WTC11 (cell line): ENCODE measurements around the gene WDR76. TPM values are rescaled to one million over a fixed set of nuclear protein-coding genes. Genes with fewer than 3 reads are reported as not detected.

Source experiments
- CBFB ChIP-seq: sonication (generic); formaldehyde crosslinking; IDR thresholded peaks from 2 replicates; pipeline ENCODE4 v1.8.1; 2022; ENCODE audit warnings: mild to moderate bottlenecking, low read depth, missing genetic modification reagents
- FOXP1 ChIP-seq: sonication (generic); formaldehyde crosslinking; IDR thresholded peaks from 2 replicates; pipeline ENCODE4 v1.8.0; 2022; ENCODE audit warnings: missing genetic modification reagents, mild to moderate bottlenecking, moderate library complexity, borderline replicate concordance
- HMGA2 ChIP-seq: fragments of 250-450 bp; sonication (Bioruptor Pico); IDR thresholded peaks from 2 replicates; pipeline ENCODE4 v1.4.0; 2021; ENCODE audit warnings: mild to moderate bottlenecking, moderate library complexity
- NFATC4 ChIP-seq: fragments of 250-450 bp; sonication (Bioruptor Pico); IDR thresholded peaks from 2 replicates; pipeline ENCODE4 v1.9.0; 2021; ENCODE audit warnings: mild to moderate bottlenecking
- NR3C1 ChIP-seq: sonication (generic); formaldehyde crosslinking; conservative IDR thresholded peaks from 2 replicates; pipeline ENCODE4 v1.8.1; 2023; ENCODE audit warnings: low read depth, mild to moderate bottlenecking, missing genetic modification reagents
- SMAD3 ChIP-seq: sonication (generic); formaldehyde crosslinking; IDR thresholded peaks from 2 replicates; pipeline ENCODE4 v1.8.0; 2022; ENCODE audit warnings: missing genetic modification reagents, mild to moderate bottlenecking, borderline replicate concordance
- TCF7 ChIP-seq: sonication (generic); formaldehyde crosslinking; IDR thresholded peaks from 2 replicates; pipeline ENCODE4 v1.8.0; 2022; ENCODE audit warnings: mild to moderate bottlenecking, low read depth, missing genetic modification reagents, moderate library complexity
- ZNF232 ChIP-seq: sonication (generic); formaldehyde crosslinking; IDR thresholded peaks from 2 replicates; pipeline ENCODE4 v1.8.0; 2022; ENCODE audit warnings: mild to moderate bottlenecking, missing genetic modification reagents
- ZNF317 ChIP-seq: sonication (generic); formaldehyde crosslinking; IDR thresholded peaks from 2 replicates; pipeline ENCODE4 v1.8.1; 2023; ENCODE audit warnings: low read depth, mild to moderate bottlenecking, moderate library complexity, missing genetic modification reagents, borderline replicate concordance
- ZNF671 ChIP-seq: fragments of 250-450 bp; sonication (Bioruptor Pico); IDR thresholded peaks from 2 replicates; pipeline ENCODE4 v1.8.0; 2021; ENCODE audit warnings: mild to moderate bottlenecking
- total RNA-seq: library from RNA; stranded (reverse); gene quantifications from 3 replicates; pipeline ENCODE4 v1.2.3, GENCODE V29; 2021
- TF ChIP-seq, protein P1 (sequence below): sonication (generic); formaldehyde crosslinking; IDR thresholded peaks from 2 replicates; pipeline ENCODE4 v1.8.0; 2023; ENCODE audit warnings: missing genetic modification reagents, mild to moderate bottlenecking, borderline replicate concordance
- TF ChIP-seq, protein P2 (sequence below): sonication (generic); formaldehyde crosslinking; conservative IDR thresholded peaks from 2 replicates; pipeline ENCODE4 v1.8.1; 2022; ENCODE audit warnings: mild to moderate bottlenecking, missing genetic modification reagents
- TF ChIP-seq, protein P3 (sequence below): sonication (generic); formaldehyde crosslinking; IDR thresholded peaks from 2 replicates; pipeline ENCODE4 v1.8.1; 2022; ENCODE audit warnings: mild to moderate bottlenecking, moderate library complexity, missing genetic modification reagents
- TF ChIP-seq, protein P4 (sequence below): sonication (generic); formaldehyde crosslinking; IDR thresholded peaks from 2 replicates; pipeline ENCODE4 v1.8.1; 2022; ENCODE audit warnings: low read depth, missing genetic modification reagents, borderline replicate concordance
- TF ChIP-seq, protein P5 (sequence below): fragments of 250-450 bp; sonication (Bioruptor Pico); IDR thresholded peaks from 2 replicates; pipeline ENCODE4 v1.8.0; 2021; ENCODE audit warnings: mild to moderate bottlenecking
- TF ChIP-seq, protein P6 (sequence below): fragments of 250-450 bp; sonication (Bioruptor Pico); IDR thresholded peaks from 2 replicates; pipeline ENCODE4 v1.9.0; 2021; ENCODE audit warnings: mild to moderate bottlenecking
- TF ChIP-seq, protein P7 (sequence below): sonication (generic); formaldehyde crosslinking; IDR thresholded peaks from 2 replicates; pipeline ENCODE4 v1.8.0; 2022; ENCODE audit warnings: mild to moderate bottlenecking, missing genetic modification reagents
- TF ChIP-seq, protein P8 (sequence below): sonication (generic); formaldehyde crosslinking; IDR thresholded peaks from 2 replicates; pipeline ENCODE4 v1.8.0; 2022; ENCODE audit warnings: mild to moderate bottlenecking, missing genetic modification reagents
- TF ChIP-seq, protein P9 (sequence below): fragments of 200-600 bp; IDR thresholded peaks from 2 replicates; pipeline ENCODE4 v1.8.0; 2022; ENCODE audit warnings: antibody characterized with exemption
- TF ChIP-seq, protein P10 (sequence below): sonication (generic); formaldehyde crosslinking; IDR thresholded peaks from 2 replicates; pipeline ENCODE4 v1.8.1; 2023; ENCODE audit warnings: mild to moderate bottlenecking, missing genetic modification reagents, moderate library complexity

The WDR76 gene
- total RNA-seq, 1 experiment from 2014 or later = 16.2 TPM

DNA sequence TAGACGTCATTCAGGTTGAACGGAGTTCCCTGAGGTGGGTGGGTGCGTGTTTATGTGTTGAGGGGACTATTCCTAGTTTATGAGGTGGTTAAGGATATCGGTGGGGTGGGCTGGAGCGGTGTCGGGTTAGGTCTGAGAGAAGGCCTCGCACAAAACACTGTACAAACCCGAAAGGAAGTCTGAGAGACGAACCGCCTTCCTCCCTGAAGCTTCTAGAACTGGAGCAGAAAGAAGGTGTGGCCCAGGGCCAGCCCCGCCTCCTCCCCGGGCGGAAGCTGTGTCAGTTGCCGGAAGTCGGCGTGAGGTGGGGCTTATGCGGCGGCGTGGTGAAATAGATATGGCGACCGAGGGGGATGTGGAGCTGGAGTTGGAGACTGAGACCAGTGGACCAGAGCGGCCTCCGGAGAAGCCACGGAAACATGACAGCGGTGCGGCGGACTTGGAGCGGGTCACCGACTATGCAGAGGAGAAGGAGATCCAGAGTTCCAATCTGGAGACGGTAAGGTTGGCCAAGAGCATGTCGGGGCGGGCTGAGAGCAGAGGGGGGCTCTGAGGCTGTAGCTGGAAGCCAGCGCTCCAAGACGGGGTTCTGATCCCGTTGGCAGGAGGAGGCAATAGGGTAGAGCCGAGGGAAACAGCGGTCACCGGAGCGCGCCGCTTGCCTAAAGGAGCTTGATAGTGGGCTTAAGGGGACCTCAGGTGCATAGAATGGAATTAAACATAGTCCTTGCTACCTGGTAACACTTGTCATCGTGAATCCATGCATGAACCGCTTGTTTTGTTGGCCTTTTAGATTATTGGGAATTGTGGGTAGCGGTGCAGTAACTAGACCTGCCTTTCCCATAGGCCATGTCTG lies 26.3 kb upstream of the WDR76 start, which contains the start of gene HYPK (continued):
- no peak for TF ChIP-seq NR3C1 (CRISPR knock-in tag)
- TF ChIP-seq CBFB (CRISPR knock-in tag) = no peak
- TF ChIP-seq, protein P1, sequence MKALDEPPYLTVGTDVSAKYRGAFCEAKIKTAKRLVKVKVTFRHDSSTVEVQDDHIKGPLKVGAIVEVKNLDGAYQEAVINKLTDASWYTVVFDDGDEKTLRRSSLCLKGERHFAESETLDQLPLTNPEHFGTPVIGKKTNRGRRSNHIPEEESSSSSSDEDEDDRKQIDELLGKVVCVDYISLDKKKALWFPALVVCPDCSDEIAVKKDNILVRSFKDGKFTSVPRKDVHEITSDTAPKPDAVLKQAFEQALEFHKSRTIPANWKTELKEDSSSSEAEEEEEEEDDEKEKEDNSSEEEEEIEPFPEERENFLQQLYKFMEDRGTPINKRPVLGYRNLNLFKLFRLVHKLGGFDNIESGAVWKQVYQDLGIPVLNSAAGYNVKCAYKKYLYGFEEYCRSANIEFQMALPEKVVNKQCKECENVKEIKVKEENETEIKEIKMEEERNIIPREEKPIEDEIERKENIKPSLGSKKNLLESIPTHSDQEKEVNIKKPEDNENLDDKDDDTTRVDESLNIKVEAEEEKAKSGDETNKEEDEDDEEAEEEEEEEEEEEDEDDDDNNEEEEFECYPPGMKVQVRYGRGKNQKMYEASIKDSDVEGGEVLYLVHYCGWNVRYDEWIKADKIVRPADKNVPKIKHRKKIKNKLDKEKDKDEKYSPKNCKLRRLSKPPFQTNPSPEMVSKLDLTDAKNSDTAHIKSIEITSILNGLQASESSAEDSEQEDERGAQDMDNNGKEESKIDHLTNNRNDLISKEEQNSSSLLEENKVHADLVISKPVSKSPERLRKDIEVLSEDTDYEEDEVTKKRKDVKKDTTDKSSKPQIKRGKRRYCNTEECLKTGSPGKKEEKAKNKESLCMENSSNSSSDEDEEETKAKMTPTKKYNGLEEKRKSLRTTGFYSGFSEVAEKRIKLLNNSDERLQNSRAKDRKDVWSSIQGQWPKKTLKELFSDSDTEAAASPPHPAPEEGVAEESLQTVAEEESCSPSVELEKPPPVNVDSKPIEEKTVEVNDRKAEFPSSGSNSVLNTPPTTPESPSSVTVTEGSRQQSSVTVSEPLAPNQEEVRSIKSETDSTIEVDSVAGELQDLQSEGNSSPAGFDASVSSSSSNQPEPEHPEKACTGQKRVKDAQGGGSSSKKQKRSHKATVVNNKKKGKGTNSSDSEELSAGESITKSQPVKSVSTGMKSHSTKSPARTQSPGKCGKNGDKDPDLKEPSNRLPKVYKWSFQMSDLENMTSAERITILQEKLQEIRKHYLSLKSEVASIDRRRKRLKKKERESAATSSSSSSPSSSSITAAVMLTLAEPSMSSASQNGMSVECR = peak; percentile 67; the same call in 1 of the 2 replicates
- no peak for TF ChIP-seq TCF7 (CRISPR knock-in tag)
- TF ChIP-seq, protein P2, sequence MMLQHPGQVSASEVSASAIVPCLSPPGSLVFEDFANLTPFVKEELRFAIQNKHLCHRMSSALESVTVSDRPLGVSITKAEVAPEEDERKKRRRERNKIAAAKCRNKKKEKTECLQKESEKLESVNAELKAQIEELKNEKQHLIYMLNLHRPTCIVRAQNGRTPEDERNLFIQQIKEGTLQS (CRISPR knock-in tag) = no peak
- TF ChIP-seq FOXP1 (CRISPR knock-in tag) = 0 out of 2 replicates have a peak, but pooled peaks have one; percentile 17
- peak; percentile 18; the same call in 1 of the 2 replicates for TF ChIP-seq ZNF232
- TF ChIP-seq SMAD3 (CRISPR knock-in tag) = no peak
- TF ChIP-seq, protein P3, sequence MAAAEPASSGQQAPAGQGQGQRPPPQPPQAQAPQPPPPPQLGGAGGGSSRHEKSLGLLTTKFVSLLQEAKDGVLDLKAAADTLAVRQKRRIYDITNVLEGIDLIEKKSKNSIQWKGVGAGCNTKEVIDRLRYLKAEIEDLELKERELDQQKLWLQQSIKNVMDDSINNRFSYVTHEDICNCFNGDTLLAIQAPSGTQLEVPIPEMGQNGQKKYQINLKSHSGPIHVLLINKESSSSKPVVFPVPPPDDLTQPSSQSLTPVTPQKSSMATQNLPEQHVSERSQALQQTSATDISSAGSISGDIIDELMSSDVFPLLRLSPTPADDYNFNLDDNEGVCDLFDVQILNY (CRISPR knock-in tag) = 0 out of 2 replicates have a peak, but pooled peaks have one; percentile 48
- TF ChIP-seq, protein P4, sequence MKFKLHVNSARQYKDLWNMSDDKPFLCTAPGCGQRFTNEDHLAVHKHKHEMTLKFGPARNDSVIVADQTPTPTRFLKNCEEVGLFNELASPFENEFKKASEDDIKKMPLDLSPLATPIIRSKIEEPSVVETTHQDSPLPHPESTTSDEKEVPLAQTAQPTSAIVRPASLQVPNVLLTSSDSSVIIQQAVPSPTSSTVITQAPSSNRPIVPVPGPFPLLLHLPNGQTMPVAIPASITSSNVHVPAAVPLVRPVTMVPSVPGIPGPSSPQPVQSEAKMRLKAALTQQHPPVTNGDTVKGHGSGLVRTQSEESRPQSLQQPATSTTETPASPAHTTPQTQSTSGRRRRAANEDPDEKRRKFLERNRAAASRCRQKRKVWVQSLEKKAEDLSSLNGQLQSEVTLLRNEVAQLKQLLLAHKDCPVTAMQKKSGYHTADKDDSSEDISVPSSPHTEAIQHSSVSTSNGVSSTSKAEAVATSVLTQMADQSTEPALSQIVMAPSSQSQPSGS = no peak
- no peak for TF ChIP-seq HMGA2 (CRISPR knock-in tag)
- TF ChIP-seq, protein P5, sequence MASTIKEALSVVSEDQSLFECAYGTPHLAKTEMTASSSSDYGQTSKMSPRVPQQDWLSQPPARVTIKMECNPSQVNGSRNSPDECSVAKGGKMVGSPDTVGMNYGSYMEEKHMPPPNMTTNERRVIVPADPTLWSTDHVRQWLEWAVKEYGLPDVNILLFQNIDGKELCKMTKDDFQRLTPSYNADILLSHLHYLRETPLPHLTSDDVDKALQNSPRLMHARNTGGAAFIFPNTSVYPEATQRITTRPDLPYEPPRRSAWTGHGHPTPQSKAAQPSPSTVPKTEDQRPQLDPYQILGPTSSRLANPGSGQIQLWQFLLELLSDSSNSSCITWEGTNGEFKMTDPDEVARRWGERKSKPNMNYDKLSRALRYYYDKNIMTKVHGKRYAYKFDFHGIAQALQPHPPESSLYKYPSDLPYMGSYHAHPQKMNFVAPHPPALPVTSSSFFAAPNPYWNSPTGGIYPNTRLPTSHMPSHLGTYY (CRISPR knock-in tag) = peak; percentile 52; the same call in 1 of the 2 replicates
- TF ChIP-seq ZNF317 (CRISPR knock-in tag) = no peak
- peak; percentile 62; the same call in 1 of the 2 replicates for TF ChIP-seq ZNF671 (CRISPR knock-in tag)
- no peak for TF ChIP-seq NFATC4 (CRISPR knock-in tag)
- TF ChIP-seq, protein P6, sequence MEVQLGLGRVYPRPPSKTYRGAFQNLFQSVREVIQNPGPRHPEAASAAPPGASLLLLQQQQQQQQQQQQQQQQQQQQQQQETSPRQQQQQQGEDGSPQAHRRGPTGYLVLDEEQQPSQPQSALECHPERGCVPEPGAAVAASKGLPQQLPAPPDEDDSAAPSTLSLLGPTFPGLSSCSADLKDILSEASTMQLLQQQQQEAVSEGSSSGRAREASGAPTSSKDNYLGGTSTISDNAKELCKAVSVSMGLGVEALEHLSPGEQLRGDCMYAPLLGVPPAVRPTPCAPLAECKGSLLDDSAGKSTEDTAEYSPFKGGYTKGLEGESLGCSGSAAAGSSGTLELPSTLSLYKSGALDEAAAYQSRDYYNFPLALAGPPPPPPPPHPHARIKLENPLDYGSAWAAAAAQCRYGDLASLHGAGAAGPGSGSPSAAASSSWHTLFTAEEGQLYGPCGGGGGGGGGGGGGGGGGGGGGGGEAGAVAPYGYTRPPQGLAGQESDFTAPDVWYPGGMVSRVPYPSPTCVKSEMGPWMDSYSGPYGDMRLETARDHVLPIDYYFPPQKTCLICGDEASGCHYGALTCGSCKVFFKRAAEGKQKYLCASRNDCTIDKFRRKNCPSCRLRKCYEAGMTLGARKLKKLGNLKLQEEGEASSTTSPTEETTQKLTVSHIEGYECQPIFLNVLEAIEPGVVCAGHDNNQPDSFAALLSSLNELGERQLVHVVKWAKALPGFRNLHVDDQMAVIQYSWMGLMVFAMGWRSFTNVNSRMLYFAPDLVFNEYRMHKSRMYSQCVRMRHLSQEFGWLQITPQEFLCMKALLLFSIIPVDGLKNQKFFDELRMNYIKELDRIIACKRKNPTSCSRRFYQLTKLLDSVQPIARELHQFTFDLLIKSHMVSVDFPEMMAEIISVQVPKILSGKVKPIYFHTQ (CRISPR knock-in tag) = no peak
- TF ChIP-seq, protein P7, sequence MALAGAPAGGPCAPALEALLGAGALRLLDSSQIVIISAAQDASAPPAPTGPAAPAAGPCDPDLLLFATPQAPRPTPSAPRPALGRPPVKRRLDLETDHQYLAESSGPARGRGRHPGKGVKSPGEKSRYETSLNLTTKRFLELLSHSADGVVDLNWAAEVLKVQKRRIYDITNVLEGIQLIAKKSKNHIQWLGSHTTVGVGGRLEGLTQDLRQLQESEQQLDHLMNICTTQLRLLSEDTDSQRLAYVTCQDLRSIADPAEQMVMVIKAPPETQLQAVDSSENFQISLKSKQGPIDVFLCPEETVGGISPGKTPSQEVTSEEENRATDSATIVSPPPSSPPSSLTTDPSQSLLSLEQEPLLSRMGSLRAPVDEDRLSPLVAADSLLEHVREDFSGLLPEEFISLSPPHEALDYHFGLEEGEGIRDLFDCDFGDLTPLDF (CRISPR knock-in tag) = no peak
- TF ChIP-seq, protein P8, sequence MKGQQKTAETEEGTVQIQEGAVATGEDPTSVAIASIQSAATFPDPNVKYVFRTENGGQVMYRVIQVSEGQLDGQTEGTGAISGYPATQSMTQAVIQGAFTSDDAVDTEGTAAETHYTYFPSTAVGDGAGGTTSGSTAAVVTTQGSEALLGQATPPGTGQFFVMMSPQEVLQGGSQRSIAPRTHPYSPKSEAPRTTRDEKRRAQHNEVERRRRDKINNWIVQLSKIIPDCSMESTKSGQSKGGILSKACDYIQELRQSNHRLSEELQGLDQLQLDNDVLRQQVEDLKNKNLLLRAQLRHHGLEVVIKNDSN = no peak
- TF ChIP-seq, protein P9, sequence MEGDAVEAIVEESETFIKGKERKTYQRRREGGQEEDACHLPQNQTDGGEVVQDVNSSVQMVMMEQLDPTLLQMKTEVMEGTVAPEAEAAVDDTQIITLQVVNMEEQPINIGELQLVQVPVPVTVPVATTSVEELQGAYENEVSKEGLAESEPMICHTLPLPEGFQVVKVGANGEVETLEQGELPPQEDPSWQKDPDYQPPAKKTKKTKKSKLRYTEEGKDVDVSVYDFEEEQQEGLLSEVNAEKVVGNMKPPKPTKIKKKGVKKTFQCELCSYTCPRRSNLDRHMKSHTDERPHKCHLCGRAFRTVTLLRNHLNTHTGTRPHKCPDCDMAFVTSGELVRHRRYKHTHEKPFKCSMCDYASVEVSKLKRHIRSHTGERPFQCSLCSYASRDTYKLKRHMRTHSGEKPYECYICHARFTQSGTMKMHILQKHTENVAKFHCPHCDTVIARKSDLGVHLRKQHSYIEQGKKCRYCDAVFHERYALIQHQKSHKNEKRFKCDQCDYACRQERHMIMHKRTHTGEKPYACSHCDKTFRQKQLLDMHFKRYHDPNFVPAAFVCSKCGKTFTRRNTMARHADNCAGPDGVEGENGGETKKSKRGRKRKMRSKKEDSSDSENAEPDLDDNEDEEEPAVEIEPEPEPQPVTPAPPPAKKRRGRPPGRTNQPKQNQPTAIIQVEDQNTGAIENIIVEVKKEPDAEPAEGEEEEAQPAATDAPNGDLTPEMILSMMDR = no peak
- TF ChIP-seq, protein P10, sequence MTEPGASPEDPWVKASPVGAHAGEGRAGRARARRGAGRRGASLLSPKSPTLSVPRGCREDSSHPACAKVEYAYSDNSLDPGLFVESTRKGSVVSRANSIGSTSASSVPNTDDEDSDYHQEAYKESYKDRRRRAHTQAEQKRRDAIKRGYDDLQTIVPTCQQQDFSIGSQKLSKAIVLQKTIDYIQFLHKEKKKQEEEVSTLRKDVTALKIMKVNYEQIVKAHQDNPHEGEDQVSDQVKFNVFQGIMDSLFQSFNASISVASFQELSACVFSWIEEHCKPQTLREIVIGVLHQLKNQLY (CRISPR knock-in tag) = no peak
